ENCODE measurements around the gene MOCS3.
A peak's percentile ranks its signal among the peaks of the same experiment; 100 is the strongest.

Gene MOCS3

GRCh38 chr20:50958615-50959542 is at the start of gene MOCS3:
MOCS3 (plus strand) TSS chr20:50958818; CDS start chr20:50958843, 25 bp downstream.
- Mint-ChIP-seq H3K27ac (peak within 1 kb of the TSS; percentile 100), H3K4me3 (peak within 1 kb of the TSS; percentile 93), H3K27me3 (no peaks in the 10 kb centered on the region), H3K9me3 (no peaks in the 10 kb centered on the region), H3K36me3 (ENCODE audit: low read depth) (peaks cover 86% of the 10 kb centered on the region), H3K4me1 (ENCODE audit: low read depth) (peaks cover 68% of the 10 kb centered on the region)
- peak; percentile 82 for DNase-seq

- Mint-ChIP-seq H3K27ac (peak overlapping the region; percentile 51), H3K9me3 (no peaks in the 10 kb centered on the region), H3K27me3 (no peaks in the 10 kb centered on the region), H3K36me3 (ENCODE audit: low read depth) (peaks cover 81% of the 10 kb centered on the region), H3K4me1 (ENCODE audit: low read depth) (peaks cover 76% of the 10 kb centered on the region), H3K4me3 (no peak overlapping the region)
- no peak for DNase-seq
These were observed 49.2 kb upstream of the MOCS3 start for GRCh38 chr20:50909413-50909812.

- Mint-ChIP-seq H3K27ac (peak overlapping the region; percentile 77), H3K4me1 (ENCODE audit: low read depth) (peaks cover 76% of the 10 kb centered on the region), H3K4me3 (no peak overlapping the region), H3K36me3 (ENCODE audit: low read depth) (peaks cover 77% of the 10 kb centered on the region), H3K27me3 (no peaks in the 10 kb centered on the region), H3K9me3 (no peaks in the 10 kb centered on the region)
- no peak for DNase-seq
These were observed 47.6 kb upstream of the MOCS3 start for GRCh38 chr20:50911030-50911429.

- no peaks in the 10 kb centered on the region for H3K9me3 Mint-ChIP-seq
- peaks cover 79% of the 10 kb centered on the region for H3K4me1 Mint-ChIP-seq (ENCODE audit: low read depth)
- peaks cover 77% of the 10 kb centered on the region for H3K36me3 Mint-ChIP-seq (ENCODE audit: low read depth)
- no peak for DNase-seq
- no peak overlapping the region for H3K4me3 Mint-ChIP-seq
- peak overlapping the region; percentile 77 for H3K27ac Mint-ChIP-seq
- H3K27me3 Mint-ChIP-seq: no peaks in the 10 kb centered on the region
These were observed 46.9 kb upstream of the MOCS3 start for GRCh38 chr20:50911716-50912115.

- no peak for DNase-seq
- Mint-ChIP-seq H3K36me3 (ENCODE audit: low read depth) (peaks cover 80% of the 10 kb centered on the region), H3K27me3 (no peaks in the 10 kb centered on the region), H3K4me3 (no peak overlapping the region), H3K9me3 (no peaks in the 10 kb centered on the region), H3K4me1 (ENCODE audit: low read depth) (peaks cover 91% of the 10 kb centered on the region), H3K27ac (peak overlapping the region; percentile 90)
These were observed 44.8 kb upstream of the MOCS3 start for GRCh38 chr20:50913690-50914375.

- Mint-ChIP-seq H3K36me3 (ENCODE audit: low read depth) (peaks cover 81% of the 10 kb centered on the region), H3K4me3 (no peak overlapping the region), H3K9me3 (no peaks in the 10 kb centered on the region), H3K27ac (peak overlapping the region; percentile 65), H3K4me1 (ENCODE audit: low read depth) (peaks cover 90% of the 10 kb centered on the region), H3K27me3 (no peaks in the 10 kb centered on the region)
- no peak for DNase-seq
These were observed 43.2 kb upstream of the MOCS3 start for GRCh38 chr20:50915424-50915823.

- Mint-ChIP-seq H3K9me3 (no peaks in the 10 kb centered on the region), H3K27me3 (no peaks in the 10 kb centered on the region), H3K4me1 (ENCODE audit: low read depth) (peaks cover 93% of the 10 kb centered on the region), H3K27ac (peak overlapping the region; percentile 65), H3K36me3 (ENCODE audit: low read depth) (peaks cover 80% of the 10 kb centered on the region), H3K4me3 (no peak overlapping the region)
- DNase-seq: no peak
These were observed 42.4 kb upstream of the MOCS3 start for GRCh38 chr20:50916257-50916656.

- Mint-ChIP-seq H3K36me3 (ENCODE audit: low read depth) (peaks cover 80% of the 10 kb centered on the region), H3K4me3 (no peak overlapping the region), H3K9me3 (no peaks in the 10 kb centered on the region), H3K4me1 (ENCODE audit: low read depth) (peaks cover 93% of the 10 kb centered on the region), H3K27me3 (no peaks in the 10 kb centered on the region), H3K27ac (peak overlapping the region; percentile 53)
- no peak for DNase-seq
These were observed 41.7 kb upstream of the MOCS3 start for GRCh38 chr20:50916934-50917333.

GRCh38 chr20:50918403-50918802 is 40.2 kb upstream of the MOCS3 start:
- H3K9me3 Mint-ChIP-seq: no peaks in the 10 kb centered on the region
- peaks cover 92% of the 10 kb centered on the region for H3K4me1 Mint-ChIP-seq (ENCODE audit: low read depth)
- DNase-seq: no peak
- H3K27me3 Mint-ChIP-seq: no peaks in the 10 kb centered on the region
- no peak overlapping the region for H3K4me3 Mint-ChIP-seq
- H3K36me3 Mint-ChIP-seq (ENCODE audit: low read depth): peaks cover 85% of the 10 kb centered on the region
- H3K27ac Mint-ChIP-seq: peak overlapping the region; percentile 41

GRCh38 chr20:50919567-50919966 is 39.1 kb upstream of the MOCS3 start:
- Mint-ChIP-seq H3K27ac (peak overlapping the region; percentile 66), H3K27me3 (no peaks in the 10 kb centered on the region), H3K4me1 (ENCODE audit: low read depth) (peaks cover 91% of the 10 kb centered on the region), H3K36me3 (ENCODE audit: low read depth) (peaks cover 85% of the 10 kb centered on the region), H3K4me3 (no peak overlapping the region), H3K9me3 (no peaks in the 10 kb centered on the region)
- DNase-seq: no peak

- peaks cover 88% of the 10 kb centered on the region for H3K36me3 Mint-ChIP-seq (ENCODE audit: low read depth)
- H3K4me3 Mint-ChIP-seq: no peak overlapping the region
- DNase-seq: no peak
- H3K4me1 Mint-ChIP-seq (ENCODE audit: low read depth): peaks cover 91% of the 10 kb centered on the region
- no peaks in the 10 kb centered on the region for H3K9me3 Mint-ChIP-seq
- H3K27ac Mint-ChIP-seq: peak overlapping the region; percentile 13
- H3K27me3 Mint-ChIP-seq: no peaks in the 10 kb centered on the region
These were observed 37.6 kb upstream of the MOCS3 start for GRCh38 chr20:50920997-50921396.

GRCh38 chr20:50921803-50922501 is 36.7 kb upstream of the MOCS3 start:
- no peaks in the 10 kb centered on the region for H3K9me3 Mint-ChIP-seq
- peaks cover 85% of the 10 kb centered on the region for H3K36me3 Mint-ChIP-seq (ENCODE audit: low read depth)
- H3K4me3 Mint-ChIP-seq: no peak overlapping the region
- no peak for DNase-seq
- H3K4me1 Mint-ChIP-seq (ENCODE audit: low read depth): peaks cover 87% of the 10 kb centered on the region
- H3K27ac Mint-ChIP-seq: peak overlapping the region; percentile 70
- no peaks in the 10 kb centered on the region for H3K27me3 Mint-ChIP-seq

GRCh38 chr20:50924261-50924920 is 34.2 kb upstream of the MOCS3 start:
- Mint-ChIP-seq H3K9me3 (no peaks in the 10 kb centered on the region), H3K36me3 (ENCODE audit: low read depth) (peaks cover 88% of the 10 kb centered on the region), H3K27me3 (no peaks in the 10 kb centered on the region), H3K4me1 (ENCODE audit: low read depth) (peaks cover 87% of the 10 kb centered on the region), H3K4me3 (no peak overlapping the region), H3K27ac (peak overlapping the region; percentile 77)
- DNase-seq: no peak

- H3K27me3 Mint-ChIP-seq: no peaks in the 10 kb centered on the region
- peak overlapping the region; percentile 35 for H3K4me3 Mint-ChIP-seq
- no peak for DNase-seq
- no peak overlapping the region for H3K27ac Mint-ChIP-seq
- H3K9me3 Mint-ChIP-seq: no peaks in the 10 kb centered on the region
- H3K4me1 Mint-ChIP-seq (ENCODE audit: low read depth): peaks cover 73% of the 10 kb centered on the region
- peaks cover 86% of the 10 kb centered on the region for H3K36me3 Mint-ChIP-seq (ENCODE audit: low read depth)
These were observed 32.1 kb upstream of the MOCS3 start for GRCh38 chr20:50926530-50926929.
